ENCODE results near the gene AMIGO3. TPM values are rescaled to one million over a fixed set of nuclear protein-coding genes. Genes with fewer than 3 reads are reported as not detected.

Gene AMIGO3, protein sequence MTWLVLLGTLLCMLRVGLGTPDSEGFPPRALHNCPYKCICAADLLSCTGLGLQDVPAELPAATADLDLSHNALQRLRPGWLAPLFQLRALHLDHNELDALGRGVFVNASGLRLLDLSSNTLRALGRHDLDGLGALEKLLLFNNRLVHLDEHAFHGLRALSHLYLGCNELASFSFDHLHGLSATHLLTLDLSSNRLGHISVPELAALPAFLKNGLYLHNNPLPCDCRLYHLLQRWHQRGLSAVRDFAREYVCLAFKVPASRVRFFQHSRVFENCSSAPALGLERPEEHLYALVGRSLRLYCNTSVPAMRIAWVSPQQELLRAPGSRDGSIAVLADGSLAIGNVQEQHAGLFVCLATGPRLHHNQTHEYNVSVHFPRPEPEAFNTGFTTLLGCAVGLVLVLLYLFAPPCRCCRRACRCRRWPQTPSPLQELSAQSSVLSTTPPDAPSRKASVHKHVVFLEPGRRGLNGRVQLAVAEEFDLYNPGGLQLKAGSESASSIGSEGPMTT
- 2.6 TPM in 1 of 2 replicates, not detected in the other for total RNA-seq (ENCODE audit: low replicate concordance)

- peaks cover 8% of the 10 kb centered on the region for H3K27me3 ChIP-seq
- H3K9me3 Mint-ChIP-seq, result no peaks in the 10 kb centered on the region
- DNase-seq (ENCODE audit: low spot score), result peak; percentile 97
- H3K79me2 ChIP-seq (ENCODE audit: low read depth), result peaks cover 12% of the 10 kb centered on the region
- H3K27ac Mint-ChIP-seq, result no peak within 1 kb of the TSS
- no peak within 1 kb of the TSS for H3K27ac ChIP-seq
- peaks cover 32% of the 10 kb centered on the region for H3F3A ChIP-seq (ENCODE audit: low read depth)
- no peaks in the 10 kb centered on the region for H3K9me3 ChIP-seq (ENCODE audit: low read depth)
- H3K36me3 ChIP-seq, result no peaks in the 10 kb centered on the region
- peaks cover 8% of the 10 kb centered on the region for H3K4me1 ChIP-seq
- peak within 1 kb of the TSS; percentile 84 for H3K4me2 ChIP-seq
- TF ChIP-seq, protein P1, sequence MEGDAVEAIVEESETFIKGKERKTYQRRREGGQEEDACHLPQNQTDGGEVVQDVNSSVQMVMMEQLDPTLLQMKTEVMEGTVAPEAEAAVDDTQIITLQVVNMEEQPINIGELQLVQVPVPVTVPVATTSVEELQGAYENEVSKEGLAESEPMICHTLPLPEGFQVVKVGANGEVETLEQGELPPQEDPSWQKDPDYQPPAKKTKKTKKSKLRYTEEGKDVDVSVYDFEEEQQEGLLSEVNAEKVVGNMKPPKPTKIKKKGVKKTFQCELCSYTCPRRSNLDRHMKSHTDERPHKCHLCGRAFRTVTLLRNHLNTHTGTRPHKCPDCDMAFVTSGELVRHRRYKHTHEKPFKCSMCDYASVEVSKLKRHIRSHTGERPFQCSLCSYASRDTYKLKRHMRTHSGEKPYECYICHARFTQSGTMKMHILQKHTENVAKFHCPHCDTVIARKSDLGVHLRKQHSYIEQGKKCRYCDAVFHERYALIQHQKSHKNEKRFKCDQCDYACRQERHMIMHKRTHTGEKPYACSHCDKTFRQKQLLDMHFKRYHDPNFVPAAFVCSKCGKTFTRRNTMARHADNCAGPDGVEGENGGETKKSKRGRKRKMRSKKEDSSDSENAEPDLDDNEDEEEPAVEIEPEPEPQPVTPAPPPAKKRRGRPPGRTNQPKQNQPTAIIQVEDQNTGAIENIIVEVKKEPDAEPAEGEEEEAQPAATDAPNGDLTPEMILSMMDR (IDR thresholded peaks at IDR 0.05), result peak; percentile 64
- no peak for TF ChIP-seq EZH2 (IDR thresholded peaks at IDR 0.05)
- H3K36me3 Mint-ChIP-seq, result peaks cover 8% of the 10 kb centered on the region
- H4K20me1 ChIP-seq (ENCODE audit: low read depth), result no peaks in the 10 kb centered on the region
- no peak within 1 kb of the TSS for H2AFZ ChIP-seq (replicated peaks)
- peak within 1 kb of the TSS; percentile 63 for H3K4me3 ChIP-seq
- peaks cover 8% of the 10 kb centered on the region for H3K27me3 Mint-ChIP-seq (ENCODE audit: insufficient read depth, low read depth)
- peaks cover 20% of the 10 kb centered on the region for H3K4me1 Mint-ChIP-seq
- peak within 1 kb of the TSS; percentile 84 for H3K4me3 Mint-ChIP-seq
- no peak within 1 kb of the TSS for H3K9ac ChIP-seq
These were observed at the start of gene AMIGO3 for GRCh38 chr3:49719214-49719884. AMIGO3 (minus strand) TSS chr3:49719684; CDS start chr3:49719465, 219 bp downstream.

DNA sequence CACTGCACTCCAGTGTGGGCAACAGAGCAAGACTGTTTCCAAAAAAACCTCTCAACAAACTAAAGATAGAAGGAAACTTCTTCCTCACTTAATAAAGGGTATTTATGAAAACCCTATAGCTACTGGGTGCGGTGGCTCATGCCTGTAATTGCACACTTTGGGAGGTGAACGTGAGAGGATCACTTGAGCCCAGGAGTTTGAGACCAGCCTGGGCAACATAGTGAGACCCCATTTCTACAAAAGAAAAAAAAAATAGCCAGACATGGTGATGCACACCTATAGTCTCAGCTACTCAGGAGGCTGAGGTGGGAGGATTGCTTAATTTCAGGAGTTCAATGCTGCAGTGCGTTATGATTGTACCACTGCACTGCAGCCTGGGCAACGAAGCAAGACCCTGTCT, 44.5 kb upstream of the AMIGO3 start:
- Histone ChIP-seq H3K27me3 (no peaks in the 10 kb centered on the region), H4K20me1 (ENCODE audit: low read depth) (peaks cover 28% of the 10 kb centered on the region), H3K9ac (no peak overlapping the region), H3F3A (ENCODE audit: low read depth) (no peaks in the 10 kb centered on the region), H3K4me1 (no peaks in the 10 kb centered on the region), H3K9me3 (ENCODE audit: low read depth) (no peaks in the 10 kb centered on the region), H3K27ac (no peak overlapping the region), H3K79me2 (ENCODE audit: low read depth) (peaks cover 98% of the 10 kb centered on the region), H2AFZ (replicated peaks) (no peak overlapping the region), H3K4me3 (no peak overlapping the region), H3K36me3 (no peaks in the 10 kb centered on the region), H3K4me2 (no peak overlapping the region)
- DNase-seq (ENCODE audit: low spot score), result no peak
- no peak overlapping the region for H3K27ac Mint-ChIP-seq
- no peaks in the 10 kb centered on the region for H3K4me1 Mint-ChIP-seq
- TF ChIP-seq EZH2 (IDR thresholded peaks at IDR 0.05), result no peak
- TF ChIP-seq EZH2phosphoT487 (IDR thresholded peaks at IDR 0.05), result no peak
- TF ChIP-seq, protein P1 (IDR thresholded peaks at IDR 0.05), result no peak
- H3K4me3 Mint-ChIP-seq, result no peak overlapping the region
- H3K27me3 Mint-ChIP-seq (ENCODE audit: insufficient read depth, low read depth), result no peaks in the 10 kb centered on the region
- H3K36me3 Mint-ChIP-seq, result peaks cover 12% of the 10 kb centered on the region
- H3K9me3 Mint-ChIP-seq, result no peaks in the 10 kb centered on the region

GRCh38 chr3:49761661-49762060, 42.2 kb upstream of the AMIGO3 start:
- no peak overlapping the region for H3K27ac Mint-ChIP-seq

More at GRCh38 chr3:49761661-49762060, 42.2 kb upstream of the AMIGO3 start:
- H3F3A ChIP-seq (ENCODE audit: low read depth), result no peaks in the 10 kb centered on the region
- no peaks in the 10 kb centered on the region for H3K27me3 ChIP-seq
- peaks cover 12% of the 10 kb centered on the region for H3K36me3 Mint-ChIP-seq
- H3K4me3 ChIP-seq, result no peak overlapping the region
- H3K79me2 ChIP-seq (ENCODE audit: low read depth), result peaks cover 98% of the 10 kb centered on the region
- no peak overlapping the region for H3K9ac ChIP-seq
- TF ChIP-seq EZH2 (IDR thresholded peaks at IDR 0.05), result no peak
- no peak for TF ChIP-seq EZH2phosphoT487 (IDR thresholded peaks at IDR 0.05)
- TF ChIP-seq, protein P1 (IDR thresholded peaks at IDR 0.05), result no peak
- H3K9me3 Mint-ChIP-seq, result no peaks in the 10 kb centered on the region
- no peak overlapping the region for H3K27ac ChIP-seq
- H3K4me1 Mint-ChIP-seq, result peaks cover 3% of the 10 kb centered on the region
- no peak overlapping the region for H2AFZ ChIP-seq (replicated peaks)
- no peaks in the 10 kb centered on the region for H3K27me3 Mint-ChIP-seq (ENCODE audit: insufficient read depth, low read depth)
- H3K36me3 ChIP-seq, result no peaks in the 10 kb centered on the region
- H3K4me2 ChIP-seq, result no peak overlapping the region
- peaks cover 51% of the 10 kb centered on the region for H4K20me1 ChIP-seq (ENCODE audit: low read depth)
- H3K4me3 Mint-ChIP-seq, result no peak overlapping the region
- no peaks in the 10 kb centered on the region for H3K4me1 ChIP-seq
- H3K9me3 ChIP-seq (ENCODE audit: low read depth), result no peaks in the 10 kb centered on the region
- DNase-seq (ENCODE audit: low spot score), result no peak

All from neural progenitor cell (in vitro differentiated cells).